ENCODE results near the gene ATL3.
A peak's percentile ranks its signal among the peaks of the same experiment; 100 is the strongest.

ATL3 gene

GRCh38 chr11:63710476-63711217 lies 39.5 kb upstream of the ATL3 start:
- H3K27ac ChIP-seq (ENCODE audit: extremely low read depth, low read depth, low read length), result no peak overlapping the region
- POLR2A ChIA-PET, result no interaction called here
- TF ChIP-seq SALL2 (tag by site-specific recombination; IDR thresholded peaks at IDR 0.05; ENCODE audit: borderline replicate concordance) (no peak), ZNF488 (tag by site-specific recombination; IDR thresholded peaks at IDR 0.05) (no peak), ZNF26 (tag by site-specific recombination; IDR thresholded peaks at IDR 0.05) (no peak), REST (tag by site-specific recombination; IDR thresholded peaks at IDR 0.05) (peak; percentile 66), ZNF48 (tag by site-specific recombination; IDR thresholded peaks at IDR 0.05) (no peak), ZNF707 (tag by site-specific recombination; IDR thresholded peaks at IDR 0.05) (no peak), HIC1 (tag by site-specific recombination; IDR thresholded peaks at IDR 0.05) (no peak), ZNF654 (tag by site-specific recombination; IDR thresholded peaks at IDR 0.05; ENCODE audit: low read depth) (peak; percentile 7; the same call in 1 of the 2 replicates), GLI2 (tag by site-specific recombination; IDR thresholded peaks at IDR 0.05; ENCODE audit: borderline replicate concordance, low read depth) (no peak), BCL11B (tag by site-specific recombination; IDR thresholded peaks at IDR 0.05; ENCODE audit: low read depth) (no peak), ZNF549 (tag by site-specific recombination; IDR thresholded peaks at IDR 0.05) (no peak), ZSCAN5A (tag by site-specific recombination; IDR thresholded peaks at IDR 0.05) (no peak), ZNF792 (tag by site-specific recombination; IDR thresholded peaks at IDR 0.05) (no peak), ZFP3 (tag by site-specific recombination; IDR thresholded peaks at IDR 0.05; ENCODE audit: low read depth) (no peak), BCL6B (tag by site-specific recombination; IDR thresholded peaks at IDR 0.05) (no peak), ZNF560 (tag by site-specific recombination; IDR thresholded peaks at IDR 0.05; ENCODE audit: borderline replicate concordance) (no peak), ZNF2 (tag by site-specific recombination; IDR thresholded peaks at IDR 0.05) (no peak), ZNF157 (tag by site-specific recombination; IDR thresholded peaks at IDR 0.05) (no peak), IKZF3 (tag by site-specific recombination; IDR thresholded peaks at IDR 0.05) (peak; percentile 55), ZNF629 (tag by site-specific recombination; IDR thresholded peaks at IDR 0.05) (no peak), SP3 (tag by site-specific recombination; IDR thresholded peaks at IDR 0.05) (no peak), ZNF24 (tag by site-specific recombination; IDR thresholded peaks at IDR 0.05) (no peak), ZNF350 (tag by site-specific recombination; IDR thresholded peaks at IDR 0.05) (no peak), ZNF274 (IDR thresholded peaks at IDR 0.05; ENCODE audit: low read length) (no peak), ZNF274 (tag by site-specific recombination; IDR thresholded peaks at IDR 0.05; ENCODE audit: borderline replicate concordance) (no peak), ZNF174 (tag by site-specific recombination; IDR thresholded peaks at IDR 0.05) (no peak), ZNF701 (tag by site-specific recombination; IDR thresholded peaks at IDR 0.05) (no peak)

More at GRCh38 chr11:63710476-63711217, 39.5 kb upstream of the ATL3 start:
- Histone ChIP-seq H3K4me3 (ENCODE audit: low read depth, low read length) (no peak overlapping the region), H3K36me3 (ENCODE audit: control insufficient read depth in 2 of 2, insufficient read depth in 1 of 2, low read length in 2 of 2) (no peaks in the 10 kb centered on the region), H3K9me3 (ENCODE audit: control insufficient read depth, insufficient read depth, low read depth, low read length) (no peaks in the 10 kb centered on the region), H3K4me1 (ENCODE audit: control insufficient read depth, insufficient read depth, low read length) (peaks cover 2% of the 10 kb centered on the region; the same call in 1 of the 2 replicates)
- CTCF ChIA-PET, result interaction anchor here (0.6 to 1.6 kb wide), 4 partner anchors 11 to 44 kb away, joined by 3 to 11 read pairs (median 5); partner anchors contain the start of gene RTN3
